Activated CD4-positive, alpha-beta T cell treated with anti-CD3 and anti-CD28 coated beads, Interleukin-2, amount 50 U/mL, for 24 hours (primary cell): Measurements from ENCODE around the gene CDYL2.

ENCODE experiments used
- DNase-seq, 2 donors: peaks; one replicate each; pipeline ENCODE4 v3.0.0-alpha.2; 2020; ENCODE audit warnings: low read depth in 1 of 2, low spot score in 1 of 2

The CDYL2 gene

DNA sequence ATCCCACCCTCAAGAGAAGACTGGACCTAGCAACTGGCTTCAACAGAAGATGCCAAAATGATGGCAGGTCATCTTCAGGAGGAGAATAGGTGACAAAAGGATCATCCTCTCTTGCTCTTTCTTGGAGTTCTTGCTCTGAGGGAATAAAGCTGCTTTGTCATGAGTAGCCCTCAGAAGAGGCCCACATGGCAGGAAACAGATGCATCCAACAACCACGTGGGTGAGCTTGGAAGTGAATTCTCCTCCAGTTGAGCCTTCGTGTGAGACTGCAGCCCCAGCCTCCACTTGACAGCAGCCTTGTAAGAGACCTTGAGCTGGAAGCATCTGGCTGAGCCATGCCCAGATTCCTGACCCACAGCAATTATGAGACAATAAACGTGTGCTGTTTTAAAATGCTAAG is 176.1 kb downstream of the CDYL2 start:
- DNase-seq = no peak

DNA sequence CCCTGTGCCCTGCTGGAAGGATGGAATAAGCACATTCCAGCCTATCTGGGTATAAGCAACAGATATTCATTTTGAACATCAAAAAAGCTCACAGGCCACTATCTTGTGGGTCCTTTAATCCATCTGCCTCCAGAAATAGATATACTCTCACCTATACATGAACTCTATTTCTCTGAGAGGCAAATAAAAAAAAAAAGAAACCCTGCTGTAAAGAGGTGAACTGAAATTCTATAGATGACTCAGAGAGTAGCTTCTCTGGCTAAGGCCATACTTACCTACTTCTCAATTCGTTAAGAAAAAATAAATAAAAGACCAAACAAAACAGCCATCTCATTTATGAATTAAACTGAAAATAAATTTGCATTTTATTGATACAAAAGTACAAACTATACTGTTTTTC is 177.3 kb downstream of the CDYL2 start:
- DNase-seq = no peak

GRCh38 chr16:80623376-80623775 is 181.0 kb downstream of the CDYL2 start:
- DNase-seq = no peak

GRCh38 chr16:80622007-80622406 is 182.4 kb downstream of the CDYL2 start:
- DNase-seq = no peak

DNA sequence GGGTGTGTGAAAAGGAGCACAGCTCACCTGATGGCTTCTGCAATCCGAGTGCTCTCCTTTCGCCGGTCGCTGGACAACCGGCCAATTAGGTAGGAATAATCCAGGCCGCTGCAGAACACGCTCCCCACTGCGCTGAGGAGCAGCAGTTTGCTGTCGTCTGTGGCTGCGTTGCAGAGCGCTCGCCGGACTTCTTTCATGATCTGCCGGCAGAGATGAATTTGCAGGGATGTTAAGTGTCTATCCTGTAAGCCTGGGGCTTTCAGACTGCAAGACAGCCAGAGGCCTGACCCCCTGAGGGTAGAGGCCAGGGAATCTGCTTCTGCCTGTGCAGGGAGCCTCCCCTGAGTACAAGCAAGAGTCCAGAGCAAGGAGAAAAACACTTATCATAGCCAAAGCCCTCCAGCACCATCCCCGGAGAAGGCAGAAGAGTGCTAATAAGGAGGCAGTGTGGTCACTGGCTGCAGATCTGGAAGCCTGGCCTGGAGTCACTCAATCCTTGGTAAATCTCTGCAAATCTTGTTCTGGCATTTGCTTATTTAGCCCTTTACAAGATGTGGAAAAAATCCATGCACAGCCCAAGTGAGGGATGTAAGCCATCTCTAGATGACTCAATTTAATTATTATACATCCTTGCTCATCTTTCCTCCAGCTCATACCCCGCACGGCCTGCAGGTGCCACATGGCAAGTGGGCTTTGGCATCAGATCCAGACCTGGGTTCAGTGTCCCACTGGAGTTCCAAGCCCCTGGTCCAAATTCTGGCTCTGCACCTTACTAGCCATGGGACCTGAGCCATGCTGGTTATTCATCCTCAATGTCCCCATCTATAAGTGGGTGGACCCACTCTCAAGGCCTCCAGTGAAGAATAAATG is 183.4 kb downstream of the CDYL2 start:
- no peak for DNase-seq

- DNase-seq = no peak
Measured at GRCh38 chr16:80619824-80620223, 184.6 kb downstream of the CDYL2 start.

GRCh38 chr16:80618862-80619648 is 185.3 kb downstream of the CDYL2 start:
- DNase-seq = no peak

- no peak for DNase-seq
Measured at GRCh38 chr16:80616362-80616761, 188.0 kb downstream of the CDYL2 start.

- no peak for DNase-seq
Measured at GRCh38 chr16:80615735-80616134, 188.7 kb downstream of the CDYL2 start.

DNA sequence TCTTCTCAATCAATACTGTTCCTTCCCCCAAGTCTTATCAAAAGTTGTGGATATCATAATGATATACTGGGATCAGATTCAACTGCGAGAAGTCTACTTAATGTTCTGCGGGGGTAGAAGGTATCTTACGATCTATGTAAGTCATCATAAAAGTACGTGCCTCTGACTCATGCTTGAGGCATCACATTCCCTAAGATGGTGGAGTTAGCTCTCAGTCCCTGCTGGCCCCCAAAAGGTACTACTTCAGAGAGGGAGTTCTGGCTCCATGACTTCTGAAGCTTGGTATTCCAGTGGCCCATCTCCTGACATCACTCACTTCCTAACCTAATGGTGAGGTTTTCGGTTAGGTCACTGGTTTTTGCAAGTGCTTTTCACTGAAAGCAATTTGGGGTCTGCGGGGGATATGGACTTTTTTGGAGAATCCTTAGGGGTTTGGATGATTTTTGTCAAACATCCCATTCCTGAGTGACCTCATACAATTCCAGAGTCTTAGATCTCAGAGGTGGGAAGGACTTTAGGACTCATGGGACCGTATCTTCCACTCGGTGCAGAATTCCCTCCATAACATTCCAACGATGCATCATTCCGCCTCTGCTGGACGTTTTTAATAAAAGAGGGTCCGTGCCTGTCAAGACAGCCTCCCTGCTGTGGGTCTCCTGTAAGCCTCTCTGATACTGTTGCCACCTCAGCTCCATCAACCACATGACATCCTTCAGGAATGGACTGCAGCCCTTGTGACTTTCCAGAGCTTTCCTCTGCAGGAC is 189.3 kb downstream of the CDYL2 start:
- DNase-seq = no peak

- DNase-seq = no peak
Measured at GRCh38 chr16:80612461-80613017, 191.9 kb downstream of the CDYL2 start.

DNA sequence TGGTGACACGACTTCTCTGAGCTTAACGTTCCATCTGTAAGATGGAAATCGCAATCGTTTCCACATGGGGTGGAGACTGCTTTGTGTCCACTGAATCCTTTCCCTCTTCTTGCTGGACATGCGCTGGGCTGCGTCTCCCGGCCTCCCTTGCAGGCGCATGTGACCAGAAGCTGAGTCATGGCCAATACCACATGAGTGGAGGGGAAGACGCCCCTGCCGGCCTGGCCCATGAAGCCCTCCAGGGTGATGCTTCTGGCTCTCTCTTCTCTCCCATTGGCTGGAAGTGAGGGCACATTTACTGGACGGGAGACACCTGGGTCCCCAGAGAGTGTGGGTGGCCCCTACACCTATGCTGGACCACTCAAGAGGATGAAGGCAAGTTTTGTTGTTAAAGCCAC is 192.5 kb downstream of the CDYL2 start:
- DNase-seq = no peak

- DNase-seq = no peak
Measured at GRCh38 chr16:80611171-80611929, 193.0 kb downstream of the CDYL2 start.

DNA sequence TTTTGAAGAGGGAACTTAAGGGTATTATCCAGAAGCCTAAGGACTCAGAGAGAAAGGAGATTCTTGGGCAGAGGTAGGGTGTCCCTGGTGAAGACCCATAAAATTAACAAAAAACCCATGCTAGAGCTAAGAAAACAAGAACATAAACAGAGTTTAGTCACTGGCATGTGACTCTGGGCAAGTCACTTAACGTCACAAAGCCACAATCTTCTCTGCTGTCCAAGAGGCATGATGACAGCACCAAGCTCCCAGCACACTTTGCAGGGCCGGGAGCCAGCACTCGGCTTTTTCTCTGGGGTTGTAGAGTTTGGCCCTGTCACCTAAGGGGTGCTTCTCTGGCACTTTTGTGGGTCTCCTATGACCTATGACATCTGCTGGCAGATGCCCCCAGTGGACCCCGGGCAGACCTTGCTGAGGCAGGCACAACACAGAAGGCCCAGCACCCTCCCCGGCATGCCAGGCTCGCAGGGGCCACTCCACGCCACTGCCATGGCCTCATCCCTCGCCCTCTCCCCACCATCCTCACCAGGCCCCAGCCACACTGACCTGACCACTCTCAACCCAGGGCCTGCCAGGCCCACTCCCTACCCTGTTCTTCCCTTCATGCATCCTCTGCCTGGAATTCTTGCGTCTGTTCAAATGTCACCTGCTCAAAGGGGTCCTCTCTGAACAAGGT is 193.8 kb downstream of the CDYL2 start:
- no peak for DNase-seq

GRCh38 chr16:80608946-80609345 is 195.5 kb downstream of the CDYL2 start:
- DNase-seq = no peak

DNA sequence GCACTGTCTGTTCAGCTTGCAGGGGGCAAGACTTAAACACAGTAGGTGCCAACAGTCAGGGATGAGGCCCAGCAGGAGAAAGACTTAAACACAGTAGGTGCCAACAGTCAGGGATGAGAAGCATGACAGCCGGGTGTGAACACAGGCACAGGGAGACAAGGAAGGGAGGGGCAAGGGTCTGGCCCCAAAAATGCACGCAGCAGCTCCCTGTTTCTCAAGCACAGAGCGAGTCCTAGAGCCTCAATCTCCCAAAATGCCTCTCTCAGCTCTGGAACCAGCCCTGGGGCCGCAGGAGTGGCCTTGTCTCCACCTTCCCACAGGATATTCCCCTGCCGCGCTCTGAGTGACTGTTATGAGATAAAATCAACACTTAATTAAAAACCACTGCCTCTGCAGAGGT is 197.2 kb downstream of the CDYL2 start:
- no peak for DNase-seq

GRCh38 chr16:80606221-80606766 is 198.1 kb downstream of the CDYL2 start:
- DNase-seq = no peak

DNA sequence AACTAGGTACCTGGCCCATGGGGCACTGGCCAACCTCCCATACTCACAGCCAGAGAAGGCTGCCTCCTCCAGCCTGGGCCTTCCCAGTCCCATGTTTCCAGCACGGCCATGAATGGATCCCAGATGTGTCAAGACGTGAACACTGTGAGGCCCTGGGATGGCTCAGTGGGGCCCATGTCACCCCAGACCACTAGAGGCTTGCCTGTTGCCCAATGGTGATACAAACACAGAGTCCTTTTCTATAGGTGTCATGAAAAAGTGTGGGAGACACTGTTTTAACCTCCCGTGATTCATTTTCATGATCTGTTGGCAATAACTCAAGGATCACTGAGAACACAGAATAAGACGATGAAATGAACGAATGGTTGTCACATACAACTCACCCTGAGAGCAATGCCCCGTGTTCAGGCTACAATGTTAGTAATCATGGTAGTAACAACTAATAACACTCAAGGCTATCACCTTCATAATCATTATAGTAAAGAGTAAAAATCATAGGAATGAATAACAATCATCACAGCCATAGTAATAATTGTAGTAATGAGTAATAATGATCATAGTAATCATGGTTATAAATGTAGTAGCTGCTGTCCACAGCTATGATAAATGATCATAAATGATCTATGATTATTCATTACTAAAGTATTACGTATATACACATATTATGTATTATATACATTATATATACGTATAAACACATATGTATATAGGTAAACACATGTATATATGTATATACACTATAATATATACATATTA is 199.6 kb downstream of the CDYL2 start:
- no peak for DNase-seq

GRCh38 chr16:80602894-80603293 is 201.5 kb downstream of the CDYL2 start:
- no peak for DNase-seq
